Measurements from ENCODE around the gene AZGP1.
"Not testable (repeated sequence)": the region's sequence is repeated elsewhere in the genome, so short reads cannot be mapped to it uniquely, and the experiment has no call there.

DNA sequence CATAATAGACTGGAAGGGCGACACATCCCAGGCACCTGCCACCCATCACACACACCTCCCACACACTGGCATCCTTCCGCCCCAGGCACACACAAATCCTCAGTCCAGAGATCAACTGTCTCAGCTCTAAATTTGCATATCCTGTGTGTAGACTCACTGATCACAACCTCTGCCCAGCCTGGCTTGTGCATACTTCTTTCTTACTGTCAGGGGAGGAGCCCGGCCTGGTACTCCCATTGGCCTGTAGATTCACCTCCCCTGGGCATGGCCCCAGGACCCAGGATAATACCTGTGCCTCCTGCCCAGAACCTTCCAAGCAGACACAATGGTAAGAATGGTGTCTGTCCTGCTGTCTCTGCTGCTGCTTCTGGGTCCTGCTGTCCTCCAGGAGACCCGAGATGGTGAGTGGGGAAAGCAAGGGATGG lies 4.6 kb upstream of the AZGP1 start:
- not testable (repeated sequence) for TF ChIP-seq BCL6 (CRISPR knock-in tag; IDR thresholded peaks at IDR 0.05); JUN (CRISPR knock-in tag; IDR thresholded peaks at IDR 0.05); ZNF766 (CRISPR knock-in tag; IDR thresholded peaks at IDR 0.05; ENCODE audit: borderline replicate concordance)

All from HepG2 (cell line).